ENCODE measurements around the gene CSK. TPM values are rescaled to one million over a fixed set of nuclear protein-coding genes. Genes with fewer than 3 reads are reported as not detected.

Gene CSK
- total RNA-seq, 1 donor from 2014 or later = 65.6 TPM

- H3K4me3 ChIP-seq = no peak overlapping the region
Measured at GRCh38 chr15:74822233-74822632, 40.4 kb downstream of the CSK start.

GRCh38 chr15:74823324-74823723 is 41.4 kb downstream of the CSK start:
- Histone ChIP-seq H3K4me1 (no peaks in the 10 kb centered on the region), H3K4me3 (no peak overlapping the region), H3K27ac (no peak overlapping the region), H3K9me3 (no peaks in the 10 kb centered on the region), H3K36me3 (no peaks in the 10 kb centered on the region), H3K27me3 (peaks cover 18% of the 10 kb centered on the region)
- no peak for ATAC-seq
- DNase-seq = no peak
- intact Hi-C loops (cut with DNase I) = no loop called here
- TF ChIP-seq CTCF (IDR thresholded peaks at IDR 0.05) = no peak

More at GRCh38 chr15:74822233-74822632, 40.4 kb downstream of the CSK start:
- Histone ChIP-seq H3K27ac (no peak overlapping the region), H3K36me3 (no peaks in the 10 kb centered on the region), H3K4me1 (no peaks in the 10 kb centered on the region), H3K27me3 (peaks cover 8% of the 10 kb centered on the region), H3K9me3 (no peaks in the 10 kb centered on the region)
- ATAC-seq = no peak
- intact Hi-C loops (cut with DNase I) = no loop called here
- no peak for DNase-seq
- no peak for TF ChIP-seq CTCF (IDR thresholded peaks at IDR 0.05)

DNA sequence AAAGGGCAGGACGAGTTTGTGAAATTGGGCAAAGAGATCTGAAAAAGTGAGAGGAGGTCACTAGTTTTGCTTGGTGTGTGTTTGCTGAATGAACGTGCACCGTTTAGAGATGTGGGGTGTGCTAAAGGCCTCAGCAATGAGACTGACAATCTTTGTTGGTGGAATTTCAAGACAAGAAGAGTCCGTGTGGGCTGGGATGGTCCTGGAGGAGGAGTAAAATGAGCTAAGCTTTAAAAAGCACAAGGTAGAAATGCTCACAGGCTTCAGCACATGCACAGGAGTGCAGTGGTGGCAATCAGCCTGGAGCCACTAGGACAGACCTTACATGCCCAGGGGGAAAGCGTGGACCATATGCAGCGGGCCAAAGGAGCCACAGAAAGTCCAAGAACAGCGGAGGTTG is 43.1 kb downstream of the CSK start:
- TF ChIP-seq CTCF (IDR thresholded peaks at IDR 0.05) = no peak
- ATAC-seq = no peak
- no peaks in the 10 kb centered on the region for H3K36me3 ChIP-seq
- H3K4me1 ChIP-seq = no peaks in the 10 kb centered on the region
- H3K27ac ChIP-seq = no peak overlapping the region
- no peak overlapping the region for H3K4me3 ChIP-seq
- no peaks in the 10 kb centered on the region for H3K9me3 ChIP-seq
- intact Hi-C loops (cut with DNase I) = no loop called here
- DNase-seq = no peak
- peaks cover 25% of the 10 kb centered on the region for H3K27me3 ChIP-seq

DNA sequence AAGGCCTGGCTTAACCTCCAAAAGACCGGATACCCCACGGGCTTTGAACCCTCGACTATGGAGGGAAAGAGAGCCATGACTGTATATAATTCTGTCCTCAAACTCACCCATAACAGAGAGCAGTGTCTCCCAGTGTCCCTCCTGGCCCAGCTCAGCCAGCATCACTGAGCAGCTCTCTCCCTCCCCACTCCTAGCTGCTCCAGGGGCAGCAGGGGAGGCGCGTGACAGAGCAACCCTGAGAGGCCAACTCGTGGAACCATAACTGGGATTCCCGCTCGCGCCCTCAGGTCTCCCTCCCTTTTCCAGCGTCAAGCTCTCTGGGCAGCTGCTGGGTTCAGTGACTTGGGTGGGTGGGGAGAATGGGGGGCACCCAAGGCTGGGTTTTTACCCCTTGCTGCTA is 44.0 kb downstream of the CSK start:
- no peak for TF ChIP-seq CTCF (IDR thresholded peaks at IDR 0.05)
- Histone ChIP-seq H3K4me3 (no peak overlapping the region), H3K36me3 (no peaks in the 10 kb centered on the region), H3K27ac (no peak overlapping the region), H3K4me1 (no peaks in the 10 kb centered on the region), H3K27me3 (peaks cover 25% of the 10 kb centered on the region), H3K9me3 (no peaks in the 10 kb centered on the region)
- intact Hi-C loops (cut with DNase I) = no loop called here
- no peak for ATAC-seq
- DNase-seq = no peak

GRCh38 chr15:74826364-74826819 is 44.5 kb downstream of the CSK start, which contains the start of gene CPLX3:
CPLX3 (plus strand) TSS chr15:74826627; CDS start chr15:74826704, 77 bp downstream.
- TF ChIP-seq CTCF (IDR thresholded peaks at IDR 0.05) = no peak
- no peak for DNase-seq
- H3K27me3 ChIP-seq = peaks cover 25% of the 10 kb centered on the region
- no peaks in the 10 kb centered on the region for H3K4me1 ChIP-seq
- peak; percentile 64 for ATAC-seq
- no peaks in the 10 kb centered on the region for H3K36me3 ChIP-seq
- no peak within 1 kb of the TSS for H3K27ac ChIP-seq
- intact Hi-C loops (cut with DNase I) = no loop called here
- no peaks in the 10 kb centered on the region for H3K9me3 ChIP-seq
- H3K4me3 ChIP-seq = no peak within 1 kb of the TSS

- Histone ChIP-seq H3K36me3 (no peaks in the 10 kb centered on the region), H3K4me1 (no peaks in the 10 kb centered on the region), H3K9me3 (no peaks in the 10 kb centered on the region), H3K27me3 (peaks cover 25% of the 10 kb centered on the region), H3K27ac (no peak overlapping the region), H3K4me3 (no peak overlapping the region)
- ATAC-seq = no peak
- TF ChIP-seq CTCF (IDR thresholded peaks at IDR 0.05) = no peak
- no peak for DNase-seq
- intact Hi-C loops (cut with DNase I) = no loop called here
Measured at GRCh38 chr15:74826921-74827320, 45.0 kb downstream of the CSK start.
